K562 treated with DMSO at 1 percent for 12 hours (cell line): ENCODE data around the gene COA5. TPM values are rescaled to one million over a fixed set of nuclear protein-coding genes. Genes with fewer than 3 reads are reported as not detected.

Experiments
- total RNA-seq: library from RNA; unstranded; fragments of 300-600 nt; gene quantifications from 2 replicates; pipeline ENCODE4 v1.2.3, GENCODE V29; 2022; ENCODE audit not compliant: insufficient read depth

Gene COA5
- 21.9 and 30.6 TPM in 2 replicates for total RNA-seq

GRCh38 chr2:98608116-98608961 lies at the start of gene COA5, which contains the start of gene UNC50:
Gene COA5, minus strand, starts transcription at chr2:98608512. Its CDS starts 107 bp downstream, at chr2:98608405.
Gene UNC50, plus strand, starts transcription at chr2:98608589. Its CDS starts 1,171 bp downstream, at chr2:98609760.

Other genes starting within 250 kb of the COA5 start
- 4.3 and 18.0 TPM in 2 replicates for gene INPP4A, start 163.7 kb downstream of the COA5 start, total RNA-seq
- 30.5 and 34.8 TPM in 2 replicates for gene UNC50, start 77 bp upstream of the COA5 start, total RNA-seq
- gene MGAT4A, start 122.6 kb upstream of the COA5 start, total RNA-seq, result 0.27 and 1.5 TPM in 2 replicates